Stimulated activated CD8-positive, alpha-beta memory T cell treated with anti-CD3 and anti-CD28 coated beads, Interleukin-4, amount 100 ng/mL, for 4 hours (primary cell): ENCODE data around the gene PRXL2C.
"Not testable (repeated sequence)": the region's sequence is repeated elsewhere in the genome, so short reads cannot be mapped to it uniquely, and the experiment has no call there.

Experiments
- DNase-seq, 2 donors: peaks; one replicate each; pipeline ENCODE4 v3.0.0-alpha.2; 2020; ENCODE audit warnings: low read depth in 2 of 2, low spot score in 1 of 2

Gene PRXL2C

DNA sequence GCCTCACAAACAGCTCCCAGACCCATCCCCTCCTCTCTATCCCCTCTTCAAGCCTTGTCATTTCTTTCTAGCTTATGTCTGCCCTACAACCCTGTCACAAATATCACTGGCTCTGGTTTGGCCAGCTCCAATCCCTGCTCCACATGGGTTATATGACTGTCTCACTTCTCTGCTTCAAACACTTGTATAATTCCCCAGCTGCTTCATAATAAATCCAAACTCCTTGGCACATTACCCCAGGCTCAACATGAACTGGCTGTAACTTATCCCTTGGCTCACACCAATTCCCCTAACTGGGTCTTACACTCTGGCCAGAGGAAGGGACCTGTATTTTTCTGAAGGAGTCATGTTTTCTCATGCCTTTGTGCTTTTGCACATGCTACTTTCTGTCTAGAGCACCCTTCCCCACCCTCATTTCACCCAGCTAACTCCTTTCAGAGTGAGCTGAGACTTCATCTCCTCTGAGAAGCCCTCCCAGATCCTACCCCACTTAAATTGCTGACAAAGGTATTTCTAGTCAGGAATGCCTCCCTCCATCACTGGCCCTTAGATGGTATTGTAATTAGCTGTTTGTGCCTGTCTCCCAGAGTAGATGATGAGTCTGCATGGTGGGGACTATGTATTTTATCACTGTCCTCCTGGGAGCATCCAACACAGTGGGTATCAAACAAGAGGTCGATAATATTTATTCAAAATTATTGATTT is 5.3 kb downstream of the PRXL2C start:
- no peak for DNase-seq

DNA sequence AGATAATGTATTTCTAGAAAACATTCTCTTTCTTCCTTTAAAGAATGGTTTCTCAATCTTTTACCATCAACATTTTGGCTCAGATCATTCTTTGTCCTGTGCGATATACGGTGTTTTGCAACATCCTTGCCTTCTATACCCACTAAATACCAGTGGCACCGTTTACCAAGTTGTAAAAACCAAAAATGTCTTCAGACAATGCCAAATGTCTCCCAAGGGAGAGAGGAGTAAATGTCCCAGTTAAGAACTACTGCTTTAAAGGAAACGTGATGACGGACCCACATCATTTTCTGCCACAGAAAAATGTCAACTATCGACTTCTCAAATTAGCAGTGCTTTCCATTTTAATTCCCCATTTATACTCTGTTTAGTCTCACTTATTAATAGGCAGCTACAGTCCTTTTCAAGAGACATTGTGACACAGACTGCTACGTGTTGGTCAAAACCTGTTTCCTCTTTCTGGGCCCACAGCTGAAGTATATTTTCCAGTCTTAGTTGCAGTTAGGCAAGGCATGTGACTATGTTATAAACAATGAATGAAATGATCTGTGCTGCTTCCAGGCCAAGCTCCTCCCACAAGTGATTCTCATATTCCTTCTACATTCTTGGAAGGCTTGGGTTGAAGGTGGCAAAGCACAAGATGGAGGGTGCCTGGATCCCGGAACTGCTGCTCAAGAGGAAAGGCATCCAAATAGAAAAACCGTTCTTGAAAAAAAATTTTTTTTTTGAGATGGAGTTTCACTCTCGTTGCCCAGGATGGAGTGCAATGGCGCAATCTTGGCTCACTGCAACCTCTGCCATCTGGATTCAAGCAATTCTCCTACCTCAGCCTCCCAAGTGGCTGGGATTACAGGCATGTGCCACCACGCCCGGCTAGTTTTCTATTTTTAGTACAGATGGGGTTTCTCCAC is 8.8 kb downstream of the PRXL2C start:
- DNase-seq, result no peak

DNA sequence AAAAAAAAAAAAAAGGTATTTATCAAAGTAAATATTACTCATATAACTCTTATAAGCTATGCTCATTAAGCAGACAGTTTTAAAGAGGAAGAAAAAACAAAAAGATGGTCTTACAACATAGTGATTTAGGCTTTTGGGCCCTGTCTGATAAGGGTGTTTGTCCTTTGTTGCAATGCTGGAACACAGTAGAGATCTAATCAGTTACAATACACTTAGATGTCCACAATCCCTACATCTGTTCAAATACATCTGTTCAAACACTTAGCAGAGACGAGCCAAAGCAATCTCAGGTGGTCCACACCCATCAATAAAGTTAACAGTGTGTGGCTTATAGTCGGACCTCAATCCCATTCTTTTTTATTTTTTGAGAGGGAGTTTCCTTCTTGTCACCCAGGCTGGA is 11.0 kb downstream of the PRXL2C start:
- no peak for DNase-seq

DNA sequence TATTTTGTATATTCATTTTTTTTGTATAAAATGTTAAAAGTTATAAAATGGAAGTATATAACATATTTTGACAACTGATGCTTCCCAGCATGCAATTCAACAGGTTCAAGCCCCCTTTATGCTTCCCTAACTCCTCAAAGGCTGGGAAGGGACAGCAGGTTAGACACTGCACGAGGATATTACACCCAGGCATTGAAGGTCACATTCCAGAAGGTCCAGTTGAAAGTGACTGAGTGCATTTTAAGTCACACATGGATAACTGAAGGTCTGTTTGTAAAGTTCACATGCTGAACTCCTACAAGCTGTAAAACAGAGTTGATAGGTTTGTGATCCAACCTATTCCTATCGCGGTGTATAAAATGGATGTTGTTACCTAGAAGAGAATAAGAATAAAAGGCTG is 13.6 kb downstream of the PRXL2C start:
- no peak for DNase-seq

DNA sequence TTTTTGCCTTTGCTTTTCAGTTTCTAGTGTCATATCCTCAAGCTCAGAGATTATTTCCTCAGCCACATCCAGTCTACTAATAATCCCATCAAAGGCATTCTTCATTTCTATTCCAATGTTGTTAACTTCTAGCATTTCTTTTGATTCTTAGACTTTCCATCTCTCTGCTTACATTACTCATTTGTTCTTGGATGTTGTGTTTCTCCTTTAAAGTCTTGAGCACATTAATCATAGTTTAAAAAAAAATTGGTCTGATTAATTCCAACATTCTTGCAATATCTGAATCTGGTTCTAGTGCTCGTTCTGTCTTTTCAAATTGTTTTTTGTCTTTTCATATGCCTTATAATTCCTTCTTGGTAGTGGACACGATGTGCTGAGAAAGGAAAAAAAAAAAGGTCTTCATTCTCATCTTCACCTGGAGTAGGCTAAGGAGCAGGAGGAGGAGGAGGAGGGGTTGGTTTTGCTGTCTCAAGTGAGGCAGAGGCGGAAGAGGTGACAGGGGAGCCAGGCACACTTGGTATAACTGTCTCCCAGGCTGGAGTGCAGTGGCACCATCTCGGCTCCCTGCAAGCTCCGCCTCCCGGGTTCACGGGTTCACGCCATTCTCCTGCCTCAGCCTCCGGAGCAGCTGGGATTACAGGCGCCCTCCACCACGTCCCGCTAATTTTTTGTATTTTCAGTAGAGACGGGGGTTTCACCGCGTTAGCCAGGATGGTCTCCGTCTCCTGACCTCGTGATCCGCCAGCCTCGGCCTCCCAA is 16.3 kb downstream of the PRXL2C start:
- no peak for DNase-seq

DNA sequence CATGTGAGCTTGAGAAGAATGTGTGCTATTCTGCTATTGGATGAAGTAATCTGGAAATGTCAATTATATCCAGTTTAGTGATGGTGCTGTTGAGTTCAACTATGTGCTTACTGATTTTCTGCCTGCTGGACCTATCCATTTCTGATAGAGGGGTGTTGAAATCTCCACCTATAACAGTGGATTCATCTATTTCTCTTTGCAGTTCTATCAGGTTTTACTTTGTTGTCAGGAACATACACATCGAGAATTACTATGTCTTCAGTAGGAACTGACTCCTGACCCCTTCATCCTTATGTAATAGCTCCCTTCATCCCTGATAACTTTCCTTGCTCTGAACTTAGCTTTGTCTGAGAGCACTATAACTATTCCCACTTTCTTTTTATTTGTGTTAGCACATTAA is 18.7 kb downstream of the PRXL2C start:
- DNase-seq, result no peak

GRCh38 chr9:96633579-96633978 is 21.5 kb downstream of the PRXL2C start:
- not testable (repeated sequence) for DNase-seq

- no peak for DNase-seq
Observed at GRCh38 chr9:96626912-96627311, 28.2 kb downstream of the PRXL2C start.

DNA sequence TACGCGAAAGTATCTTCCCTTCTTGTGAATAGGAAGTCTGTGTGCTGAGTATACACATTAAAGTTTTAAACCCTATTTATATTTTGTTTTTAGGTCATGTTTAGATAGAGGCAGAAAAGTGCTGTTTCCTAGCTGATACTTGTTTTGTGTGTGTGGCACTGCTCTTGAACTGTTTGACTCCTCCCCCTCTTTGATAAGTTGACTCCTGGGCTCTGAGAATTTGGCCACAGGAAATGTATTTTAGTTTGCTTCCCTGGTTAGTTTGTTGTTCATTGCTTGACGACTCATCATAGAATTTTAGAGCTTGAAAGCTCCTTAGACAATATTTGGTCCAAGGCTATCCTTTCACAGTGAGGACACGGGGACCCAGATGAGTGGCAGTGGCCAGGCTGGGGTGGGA is 33.5 kb downstream of the PRXL2C start:
- DNase-seq, result no peak

GRCh38 chr9:96620832-96621269 is 34.3 kb downstream of the PRXL2C start:
- no peak for DNase-seq

- no peak for DNase-seq
Observed at GRCh38 chr9:96620181-96620514, 35.0 kb downstream of the PRXL2C start.

GRCh38 chr9:96619491-96620180 is 35.5 kb downstream of the PRXL2C start, which contains the start of gene CDC14B:
Gene CDC14B (minus strand): TSS chr9:96619843. CDS start chr9:96619378, 465 bp downstream.
- peak; percentile 45 to 50 for DNase-seq

- DNase-seq, result no peak
Observed at GRCh38 chr9:96619124-96619465, 36.0 kb downstream of the PRXL2C start.

GRCh38 chr9:96618209-96619123 is 36.7 kb downstream of the PRXL2C start:
- no peak for DNase-seq

DNA sequence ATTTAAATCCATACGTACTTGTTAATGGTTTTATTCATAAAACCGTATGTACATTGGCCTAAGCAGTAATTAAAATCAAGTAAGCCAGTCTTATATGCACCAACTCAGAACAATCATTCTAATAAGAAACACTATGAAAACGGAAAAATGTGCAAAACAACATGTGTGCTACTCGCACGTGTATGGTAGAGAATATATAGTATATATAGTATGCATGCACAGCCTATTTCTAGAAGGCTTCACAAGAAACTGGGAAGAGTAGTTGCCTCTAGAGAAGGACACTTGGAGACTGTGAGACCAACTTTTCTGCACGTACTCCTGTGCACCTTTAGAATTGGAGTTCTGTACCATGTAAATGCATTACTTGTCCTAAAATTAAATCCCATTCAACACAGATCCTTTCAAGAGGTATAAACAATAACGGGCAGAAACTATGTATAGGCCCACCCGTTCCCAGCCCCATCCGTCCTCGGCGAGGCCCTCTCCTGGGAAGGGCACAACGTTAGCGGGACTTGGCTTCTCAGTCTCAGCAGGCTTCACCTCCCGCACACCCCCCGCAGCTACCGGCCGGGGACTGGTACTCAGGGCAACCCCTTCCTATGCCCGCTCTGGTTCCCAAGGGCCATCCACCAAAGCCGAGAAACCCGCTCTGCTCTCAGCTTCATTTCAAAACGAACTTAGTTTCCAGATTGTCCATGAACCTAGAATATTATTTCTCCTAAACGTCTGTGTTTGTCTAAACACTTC is 37.5 kb downstream of the PRXL2C start:
- no peak for DNase-seq

DNA sequence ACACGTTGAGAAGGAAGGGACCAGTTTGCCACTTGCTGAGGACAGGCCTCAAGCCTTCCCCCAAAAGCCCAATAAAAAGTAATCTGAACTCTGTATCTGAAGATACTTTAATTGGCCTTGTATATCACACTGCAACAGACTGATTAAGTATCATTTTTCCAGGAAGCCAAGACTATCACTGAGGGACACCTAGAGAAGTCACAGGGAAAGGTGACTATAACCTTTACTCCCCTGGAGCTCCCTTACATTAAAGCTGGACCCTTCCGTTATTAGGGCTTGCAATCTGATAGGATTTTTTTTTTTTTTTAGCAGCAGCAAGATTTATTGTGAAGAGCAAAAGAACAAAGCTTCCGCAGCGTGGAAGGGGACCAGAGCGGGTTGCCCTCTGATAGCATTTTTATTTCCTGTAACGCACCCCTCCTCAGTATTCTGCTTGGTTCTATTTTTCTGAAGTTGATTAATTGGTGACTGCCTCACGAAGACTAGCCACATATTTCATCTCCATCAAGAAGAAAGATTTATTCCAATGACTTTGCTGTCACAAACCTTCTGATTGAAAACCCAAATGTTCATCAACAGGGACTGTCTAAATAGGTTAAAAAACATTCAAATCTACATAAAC is 38.2 kb downstream of the PRXL2C start:
- no peak for DNase-seq

DNA sequence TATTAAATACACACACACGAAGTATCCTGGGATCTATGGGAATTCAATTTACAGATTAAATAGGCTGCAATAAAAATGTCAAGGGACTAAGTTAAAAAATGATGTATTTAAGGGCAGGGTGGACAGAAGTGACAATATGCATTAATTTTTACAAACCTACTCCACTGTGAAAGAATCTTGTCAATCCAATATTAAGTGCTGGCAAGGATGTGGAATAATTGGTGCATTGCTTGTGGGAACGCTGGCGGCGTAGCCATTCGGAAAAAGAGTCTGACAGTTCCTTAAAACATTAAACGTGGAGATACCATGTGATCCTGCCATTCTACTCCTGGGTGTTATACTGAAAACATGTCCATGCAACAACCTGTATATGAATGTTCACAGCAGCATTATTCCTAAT is 39.7 kb downstream of the PRXL2C start:
- DNase-seq, result no peak

- not testable (repeated sequence) for DNase-seq
Observed at GRCh38 chr9:96614664-96615063, 40.5 kb downstream of the PRXL2C start.
